ENCODE measurements around the gene BMS1.
"Not testable (repeated sequence)": the region's sequence is repeated elsewhere in the genome, so short reads cannot be mapped to it uniquely, and the experiment has no call there.

Gene BMS1

DNA sequence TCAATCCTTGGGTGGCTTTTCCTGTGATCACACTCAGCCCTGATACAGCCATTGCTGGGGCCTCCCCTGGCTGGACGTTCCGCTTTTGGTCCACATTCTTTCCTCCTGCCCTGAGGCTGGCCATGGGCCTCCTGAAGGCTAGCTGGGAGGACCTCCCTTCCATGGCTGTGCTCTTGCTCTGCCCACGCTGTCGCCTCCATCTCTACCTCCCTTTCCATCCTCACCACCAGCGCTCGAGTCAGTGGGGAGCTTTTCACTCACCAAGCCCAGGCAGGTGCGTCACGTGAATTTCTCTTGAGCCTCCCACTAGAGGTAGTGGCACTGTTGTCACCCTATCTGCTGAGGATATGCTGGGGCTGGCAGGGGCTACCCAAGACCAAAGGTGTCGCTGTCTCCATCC, 85.9 kb downstream of the BMS1 start:
- no peak for DNase-seq

DNA sequence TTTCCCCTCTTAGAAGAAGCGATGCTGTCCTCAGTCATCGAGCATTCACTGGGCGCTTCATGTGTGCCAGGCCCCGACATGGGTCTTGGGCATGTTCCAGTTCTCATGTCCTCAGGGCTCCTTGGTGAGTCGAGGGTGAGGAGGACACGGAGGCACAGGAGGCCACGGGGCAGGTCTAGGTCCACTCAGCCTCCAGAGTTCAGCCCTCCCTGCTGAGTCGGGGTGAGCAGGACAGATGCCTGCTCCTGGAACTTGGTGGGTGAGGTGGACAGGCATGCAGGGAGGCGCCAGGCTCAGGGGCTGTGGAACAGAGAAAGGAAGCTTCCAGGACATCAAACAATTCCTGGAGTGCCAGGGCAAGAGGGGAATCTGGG, 87.4 kb downstream of the BMS1 start:
- DNase-seq: no peak

DNA sequence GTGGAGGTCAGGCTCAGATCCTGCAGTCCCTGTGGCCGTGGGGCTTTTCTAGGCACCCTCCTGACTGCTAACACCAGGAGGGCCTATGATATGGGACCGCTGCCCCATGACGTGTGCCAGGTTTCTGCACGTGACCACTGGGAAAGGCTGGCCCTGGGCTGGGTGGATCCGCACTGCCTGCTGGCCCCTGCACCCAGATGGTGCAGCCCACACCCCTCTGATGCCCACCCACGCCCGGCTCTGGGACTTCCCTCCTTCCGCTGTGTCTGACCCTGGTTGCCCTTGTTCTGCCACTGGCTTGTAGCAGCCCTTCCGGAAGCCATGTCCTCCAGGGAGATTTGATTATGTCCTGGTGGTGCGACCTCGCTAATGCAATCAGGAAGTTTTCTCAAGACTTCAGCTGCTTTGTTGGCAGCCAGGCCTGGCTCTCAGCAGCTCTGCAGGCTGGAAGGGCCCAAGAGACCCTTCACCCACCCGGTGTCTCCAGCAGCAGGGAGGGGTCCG, 88.6 kb downstream of the BMS1 start:
- DNase-seq: not testable (repeated sequence)

DNA sequence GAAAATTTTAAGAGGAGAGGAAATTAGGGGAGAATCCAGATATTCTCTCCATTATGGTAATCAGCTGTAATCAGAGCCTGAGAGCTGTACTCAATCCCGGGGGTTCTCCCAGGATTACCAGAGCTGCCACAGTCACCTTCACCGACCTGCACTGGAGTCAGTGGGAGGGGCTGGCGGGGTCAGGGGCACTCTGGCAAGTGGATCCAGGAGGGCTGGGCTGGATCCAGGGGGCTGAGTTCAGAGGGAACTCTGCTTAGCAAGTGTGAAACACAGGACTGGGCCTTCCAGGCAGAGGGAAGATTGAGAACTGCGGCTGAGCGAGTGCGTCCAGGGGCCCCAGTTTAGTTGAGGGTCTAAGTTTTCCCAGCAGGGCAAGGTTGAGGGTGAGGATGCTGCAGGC, 89.2 kb downstream of the BMS1 start:
- no peak for DNase-seq

DNA sequence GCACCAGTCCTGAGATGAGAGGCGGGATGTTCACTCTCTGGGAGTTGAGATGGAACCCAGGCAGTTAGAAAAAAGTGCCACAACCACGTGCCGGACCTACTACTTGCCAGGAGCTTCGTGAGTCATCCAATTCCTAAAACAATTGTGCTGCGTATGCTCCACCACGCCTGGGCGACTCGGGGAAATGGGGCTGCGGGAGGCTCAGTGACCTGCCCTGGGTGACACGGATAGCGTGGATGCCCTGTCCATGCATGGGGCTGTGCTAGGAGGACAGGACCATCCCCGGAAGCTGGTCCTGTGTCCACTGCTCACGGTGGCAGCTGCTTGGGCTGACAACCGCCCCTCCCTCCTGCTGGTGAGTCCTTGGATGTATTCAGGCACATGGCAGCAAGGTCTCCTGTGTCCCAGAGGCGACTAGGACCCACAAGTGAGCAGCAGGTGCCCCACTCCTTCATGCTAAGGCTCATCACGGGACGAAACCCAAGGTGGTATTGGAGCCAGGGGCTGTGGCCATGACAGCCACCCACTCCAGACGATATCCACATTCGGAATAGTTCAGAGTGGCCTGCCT, 90.4 kb downstream of the BMS1 start:
- no peak for DNase-seq

DNA sequence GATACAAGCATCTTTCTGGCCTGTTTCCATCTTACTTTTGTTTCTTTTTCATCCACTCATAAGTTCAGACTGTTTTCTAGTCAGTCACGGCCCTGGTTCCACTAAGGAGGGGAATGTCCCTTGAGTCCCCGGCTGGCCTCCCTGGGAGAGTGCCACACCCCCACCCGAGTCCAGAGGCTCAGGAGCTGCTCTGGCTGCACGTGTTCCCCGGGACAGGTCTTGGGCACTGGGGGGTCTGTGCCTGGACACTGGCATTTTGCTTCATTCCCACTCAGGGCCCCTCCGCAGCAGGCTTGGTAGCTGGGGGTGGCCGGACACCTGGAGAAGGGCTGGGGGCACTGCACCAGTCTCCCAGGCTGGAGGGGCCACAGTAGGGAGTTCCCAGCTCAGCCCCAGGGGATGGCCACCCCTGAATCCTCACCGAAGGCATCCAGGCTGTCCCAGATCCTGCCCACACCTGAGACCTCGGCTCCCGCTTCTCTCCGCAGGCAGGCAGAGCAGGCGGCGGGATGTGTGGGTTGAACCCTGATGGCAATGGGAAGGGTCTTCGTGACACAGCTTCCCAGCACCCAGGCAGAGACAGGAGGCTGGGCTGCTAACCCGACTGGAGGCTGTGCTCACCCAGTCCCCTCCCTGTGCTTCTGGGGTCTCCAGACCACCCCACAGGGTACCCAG, 92.3 kb downstream of the BMS1 start:
- DNase-seq: no peak

DNA sequence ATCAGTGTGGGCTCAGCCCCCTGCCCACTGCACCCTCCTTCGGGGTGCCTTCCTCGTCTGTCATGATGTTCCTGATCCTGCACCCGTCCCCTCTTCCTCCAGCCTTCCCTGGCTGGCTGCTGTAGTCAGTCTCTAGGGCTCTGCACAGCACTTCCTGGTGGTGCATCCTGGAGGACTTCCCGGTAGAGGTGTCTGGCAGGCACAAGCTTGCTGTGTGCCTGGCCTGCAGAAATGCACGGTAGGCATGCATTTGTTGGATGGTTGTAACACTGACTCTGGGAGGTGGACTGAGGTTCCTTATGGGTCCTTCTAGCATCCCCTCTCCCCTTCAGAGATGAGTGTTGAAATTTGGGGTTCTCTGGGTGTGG, 92.8 kb downstream of the BMS1 start:
- DNase-seq: no peak

DNA sequence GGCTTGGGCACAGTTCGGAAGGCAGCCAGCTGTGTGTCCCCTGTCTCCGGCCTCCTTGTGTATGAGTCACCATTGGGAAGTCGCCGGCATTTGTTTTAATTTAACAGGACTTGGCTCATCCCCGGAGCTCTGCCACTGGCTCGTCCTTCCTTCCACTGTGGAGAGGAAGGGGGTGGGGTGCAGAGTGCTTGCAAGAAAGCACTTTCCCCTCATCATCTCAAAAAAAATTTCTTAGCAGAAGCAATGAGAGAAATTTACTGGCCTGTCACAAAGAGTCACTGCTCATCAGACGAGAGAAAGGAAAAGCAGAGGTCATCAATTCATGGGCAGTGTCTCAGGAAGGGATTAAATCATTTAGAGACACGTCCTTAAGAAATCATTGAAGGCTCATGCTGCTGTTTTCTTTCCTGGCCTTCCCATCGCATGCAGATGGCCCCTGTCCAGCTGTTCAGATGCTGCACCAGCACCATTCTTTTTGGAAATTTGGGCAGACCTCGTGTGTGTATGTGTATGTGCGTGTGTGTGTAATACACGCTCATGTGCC, 93.3 kb downstream of the BMS1 start:
- no peak for DNase-seq

DNA sequence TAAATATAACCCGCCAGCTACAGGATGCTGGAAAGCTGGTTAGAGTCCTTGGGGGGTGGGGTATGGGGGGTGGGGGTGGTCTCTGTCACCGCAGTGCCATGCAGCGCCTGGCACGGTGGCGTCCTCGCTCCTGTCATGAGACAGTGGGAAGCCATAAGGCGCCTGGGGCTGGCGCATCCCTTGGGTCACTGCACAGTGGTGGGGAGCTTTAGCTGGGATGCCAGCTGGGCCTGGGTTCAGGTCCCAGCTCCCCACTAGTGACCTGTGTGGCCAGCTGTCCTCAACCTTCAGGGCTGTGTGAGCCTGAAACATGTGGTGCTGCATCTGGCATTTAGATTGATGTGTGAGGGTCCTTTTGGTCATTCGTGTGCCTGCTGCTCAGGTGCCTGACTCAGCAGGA, 93.9 kb downstream of the BMS1 start:
- no peak for DNase-seq

DNA sequence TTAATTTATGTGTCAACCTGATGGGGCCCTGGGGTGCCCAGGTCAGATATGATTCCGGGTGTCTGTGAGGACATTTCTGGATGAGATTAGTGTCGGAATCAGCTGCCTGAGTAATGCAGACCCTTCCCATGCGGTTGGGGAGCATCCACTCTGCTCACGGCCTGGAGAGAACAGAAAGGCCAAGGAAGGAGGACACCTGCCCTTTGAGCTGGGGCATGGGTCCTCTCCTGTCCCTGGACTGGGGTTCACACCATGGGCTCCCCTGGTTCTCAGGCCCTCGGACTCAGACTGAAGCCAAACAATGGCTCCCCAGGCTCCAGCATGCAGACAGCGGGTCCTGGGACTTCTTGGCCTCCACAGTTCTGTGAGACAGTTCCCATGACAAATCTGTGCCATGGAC, 94.3 kb downstream of the BMS1 start:
- no peak for DNase-seq

DNA sequence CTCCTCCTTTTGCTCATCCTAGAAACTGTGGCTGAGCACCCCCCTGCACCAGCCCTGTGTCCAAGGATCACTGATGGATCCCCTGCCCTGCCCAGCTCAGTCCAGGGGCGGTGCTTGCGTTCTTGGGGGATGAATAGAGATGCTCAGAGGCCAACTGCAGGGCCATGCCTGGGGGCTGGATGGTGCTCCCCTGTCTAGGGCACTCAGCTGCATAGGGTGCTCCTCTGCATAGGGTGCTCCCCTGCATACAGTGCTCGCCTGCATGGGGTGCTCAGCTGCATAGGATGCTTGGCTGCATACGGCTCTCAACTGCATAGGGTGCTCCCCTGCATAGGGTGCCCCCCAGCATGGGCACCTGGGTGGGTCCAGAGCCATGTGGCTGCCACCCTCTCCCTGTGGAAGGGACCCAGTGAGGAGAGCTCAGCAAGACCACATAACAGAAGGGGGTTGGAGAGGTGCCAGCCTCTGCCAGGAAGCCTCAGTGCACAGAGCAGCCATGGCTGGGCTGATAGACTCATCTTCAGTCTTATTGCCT, 95.0 kb downstream of the BMS1 start:
- DNase-seq: no peak

DNA sequence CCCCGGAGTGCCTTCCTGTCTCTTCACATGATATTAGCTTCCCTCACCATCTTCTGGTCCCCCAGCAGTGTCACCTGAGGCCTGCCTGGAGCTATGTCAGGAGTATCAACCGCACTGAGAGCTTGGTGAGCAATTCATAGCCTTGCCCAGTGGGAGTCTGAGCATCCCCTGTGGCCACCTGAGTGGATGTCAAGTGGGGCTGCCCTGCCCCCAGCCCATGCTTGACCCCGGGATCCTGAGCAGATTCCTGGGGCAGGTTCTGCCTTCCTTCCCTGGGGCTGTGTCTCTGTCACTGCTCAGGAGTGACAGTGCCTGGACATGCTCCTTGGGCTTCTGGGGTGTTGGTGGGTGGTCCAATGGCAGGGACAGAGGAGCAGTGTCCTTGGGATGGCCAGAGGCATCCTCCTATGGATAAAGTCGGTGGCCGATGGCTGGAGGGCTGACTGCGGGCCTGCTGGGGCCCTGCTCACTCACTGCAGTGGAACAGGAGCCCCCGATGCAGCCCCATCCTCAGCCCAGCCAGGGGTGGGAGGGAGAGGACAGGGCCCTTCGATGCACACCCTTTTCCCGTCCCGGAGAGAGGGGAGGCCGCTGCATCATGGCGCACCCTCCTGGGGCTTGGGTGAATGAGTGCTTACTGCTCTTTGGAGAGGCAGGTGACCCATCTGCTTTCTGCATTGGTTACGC, 95.7 kb downstream of the BMS1 start:
- no peak for DNase-seq

DNA sequence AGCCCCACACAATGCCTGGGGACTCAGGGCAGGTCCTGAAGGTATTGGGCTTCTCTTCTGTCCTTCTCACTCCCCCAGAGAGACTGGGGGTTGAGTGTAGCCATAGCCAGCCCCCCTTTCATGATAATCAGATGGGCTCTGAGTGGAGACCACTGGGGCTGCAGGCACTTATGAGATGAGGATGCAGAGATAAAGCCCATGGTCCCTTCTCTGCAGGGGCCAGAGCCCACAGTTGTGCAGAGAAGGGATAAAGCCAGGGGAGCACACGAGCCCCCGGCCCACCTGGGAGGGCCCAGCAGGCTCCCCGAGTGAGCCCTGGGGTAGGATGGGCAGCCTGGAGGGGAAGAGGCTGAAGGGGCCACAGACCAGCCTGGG, 96.2 kb downstream of the BMS1 start:
- DNase-seq: no peak

DNA sequence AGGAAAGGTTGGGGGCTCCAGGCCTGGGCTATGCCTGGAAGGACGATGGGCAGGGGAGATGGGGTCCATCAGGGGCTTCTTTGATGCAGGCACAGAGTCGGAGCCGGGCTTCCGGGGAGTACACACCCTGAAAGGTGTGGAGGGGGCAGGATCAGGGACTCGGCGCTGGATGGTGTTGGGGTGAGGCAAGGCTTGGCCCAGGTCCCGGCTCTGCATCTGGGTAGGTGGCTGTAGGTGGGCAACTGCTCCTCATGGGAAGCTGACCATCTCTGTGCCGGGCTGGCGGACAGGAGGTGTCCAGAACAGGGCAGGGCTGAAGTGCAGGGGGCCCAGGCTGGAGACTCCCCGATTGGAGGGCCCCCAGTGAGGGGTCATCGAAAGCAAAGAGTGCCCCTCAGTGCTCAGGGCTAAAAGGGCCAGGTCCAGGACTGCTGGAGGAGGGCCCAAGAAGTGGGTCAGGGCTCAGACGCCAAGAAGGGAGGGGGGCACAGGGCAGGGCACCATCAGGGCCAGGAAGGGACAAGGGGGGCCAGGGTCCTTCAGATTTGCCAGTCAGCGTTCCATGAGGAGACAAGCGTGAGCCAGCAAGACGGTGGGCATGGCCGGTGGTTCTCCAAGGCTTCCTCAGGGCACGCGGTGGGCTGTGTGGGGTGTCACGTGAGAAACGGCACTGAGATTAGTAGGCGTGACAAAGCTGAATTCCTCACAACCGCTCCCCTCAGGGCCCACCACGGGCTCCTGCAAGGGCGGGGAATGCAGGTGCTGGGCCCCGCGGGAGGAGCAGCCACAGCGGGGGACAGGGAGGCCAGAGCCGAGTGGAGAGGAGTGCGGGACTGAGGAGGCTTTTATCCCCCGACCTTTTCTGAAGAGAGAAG, 97.0 kb downstream of the BMS1 start:
- DNase-seq: no peak

DNA sequence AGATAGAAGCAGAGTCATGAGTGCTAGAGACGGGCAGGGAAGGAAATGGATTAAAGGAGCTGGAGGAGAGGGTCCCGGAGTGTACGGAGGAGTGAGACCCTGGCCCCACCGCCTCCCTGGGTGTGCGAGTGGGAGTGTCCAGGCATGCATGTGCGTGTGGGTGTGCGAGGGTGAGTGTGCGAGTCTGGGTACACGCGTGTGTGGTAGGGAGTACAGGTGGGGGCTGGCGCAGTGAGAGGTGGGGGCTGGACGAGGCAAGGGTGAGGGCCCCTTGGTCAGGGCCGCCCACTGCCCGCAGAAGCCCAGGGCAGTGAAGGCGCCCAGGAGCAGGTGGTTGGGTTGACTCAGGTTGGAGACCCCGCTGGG, 97.6 kb downstream of the BMS1 start:
- DNase-seq: no peak

DNA sequence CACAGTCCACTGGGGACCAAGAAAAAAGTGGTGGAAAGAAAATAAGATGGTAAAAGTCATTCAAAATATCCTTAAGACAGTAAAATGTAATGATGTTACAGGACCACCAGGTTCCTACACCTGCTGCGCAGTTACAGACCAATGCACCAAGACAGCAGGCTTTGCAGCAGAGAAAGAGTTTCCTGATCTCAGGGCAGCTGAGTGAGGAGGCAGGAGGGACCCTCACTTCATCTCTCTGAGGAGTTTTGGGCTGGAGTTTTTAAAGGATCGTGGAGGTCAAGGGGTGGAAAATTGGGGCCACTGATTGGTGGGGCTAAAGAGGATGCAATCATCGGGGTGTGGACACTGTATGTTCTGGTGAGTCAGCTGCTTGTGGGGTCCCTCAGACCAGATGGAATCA, 100.0 kb downstream of the BMS1 start:
- DNase-seq: no peak

Data from stimulated activated CD4-positive, alpha-beta T cell treated with anti-CD3 and anti-CD28 coated beads, Interleukin-12 subunit alpha, Interleukin-12 subunit beta, amount 100 ng/mL, for 4 hours (primary cell).